HepG2 (cell line): ENCODE data around the gene MBD5.

ENCODE experiments used
- CBFB ChIP-seq: sonication (generic); formaldehyde crosslinking; IDR thresholded peaks from 2 replicates; pipeline ENCODE4 v1.4.0; 2020; ENCODE audit warnings: missing genetic modification reagents
- CBX2 ChIP-seq, 2 experiments: fragments of 200-600 bp in 1 of 2; sonication (generic); formaldehyde crosslinking in 1 of 2; IDR thresholded peaks; 2 replicates each; pipeline versions ENCODE4 v1.7.0 to v1.8.1; 2018 to 2022; ENCODE audit warnings: low read depth in 2 of 2, low read length in 1 of 2, mild to moderate bottlenecking in 1 of 2, missing genetic modification reagents in 1 of 2
- DMAP1 ChIP-seq: IDR thresholded peaks from 2 replicates; pipeline ENCODE4 v1.6.1; 2016
- HDAC2 ChIP-seq: sonication (generic); formaldehyde crosslinking; IDR thresholded peaks from 2 replicates; pipeline ENCODE4 v1.4.0; 2020; ENCODE audit warnings: missing genetic modification reagents
- PAWR ChIP-seq: sonication (generic); formaldehyde crosslinking; IDR thresholded peaks from 2 replicates; pipeline ENCODE4 v1.4.0; 2020; ENCODE audit warnings: missing genetic modification reagents, mild to moderate bottlenecking, borderline replicate concordance
- PAX8 ChIP-seq: sonication (generic); formaldehyde crosslinking; IDR thresholded peaks from 2 replicates; pipeline ENCODE4 v1.8.0; 2022; ENCODE audit warnings: mild to moderate bottlenecking, missing genetic modification reagents, borderline replicate concordance
- POLR2AphosphoS5 ChIP-seq: IDR thresholded peaks from 2 replicates; pipeline ENCODE4 v1.6.1; 2012; ENCODE audit warnings: low read depth, low read length
- SP140L ChIP-seq: sonication (generic); formaldehyde crosslinking; IDR thresholded peaks from 2 replicates; pipeline ENCODE4 v1.4.0; 2020; ENCODE audit warnings: missing genetic modification reagents, borderline replicate concordance
- ZC3H4 ChIP-seq: sonication (generic); formaldehyde crosslinking; IDR thresholded peaks from 2 replicates; pipeline ENCODE4 v1.4.0; 2020; ENCODE audit warnings: missing genetic modification reagents, borderline replicate concordance
- ZFP36L1 ChIP-seq: sonication (generic); formaldehyde crosslinking; IDR thresholded peaks from 2 replicates; pipeline ENCODE4 v1.8.0; 2022; ENCODE audit warnings: mild to moderate bottlenecking, missing genetic modification reagents, moderate library complexity
- ZNF768 ChIP-seq: sonication (generic); formaldehyde crosslinking; IDR thresholded peaks from 2 replicates; pipeline ENCODE4 v1.4.0; 2020; ENCODE audit warnings: missing genetic modification reagents
- TF ChIP-seq, protein P1 (sequence below): IDR thresholded peaks from 2 replicates; pipeline ENCODE4 v1.6.1; 2012; ENCODE audit warnings: low read depth, low read length, improper control_type of control experiment
- TF ChIP-seq, protein P2 (sequence below): IDR thresholded peaks from 2 replicates; pipeline ENCODE4 v1.6.1; 2016; ENCODE audit warnings: mild to moderate bottlenecking
- TF ChIP-seq, protein P3 (sequence below): IDR thresholded peaks from 2 replicates; pipeline ENCODE4 v1.6.1; 2018; ENCODE audit warnings: missing genetic modification reagents

DNA sequence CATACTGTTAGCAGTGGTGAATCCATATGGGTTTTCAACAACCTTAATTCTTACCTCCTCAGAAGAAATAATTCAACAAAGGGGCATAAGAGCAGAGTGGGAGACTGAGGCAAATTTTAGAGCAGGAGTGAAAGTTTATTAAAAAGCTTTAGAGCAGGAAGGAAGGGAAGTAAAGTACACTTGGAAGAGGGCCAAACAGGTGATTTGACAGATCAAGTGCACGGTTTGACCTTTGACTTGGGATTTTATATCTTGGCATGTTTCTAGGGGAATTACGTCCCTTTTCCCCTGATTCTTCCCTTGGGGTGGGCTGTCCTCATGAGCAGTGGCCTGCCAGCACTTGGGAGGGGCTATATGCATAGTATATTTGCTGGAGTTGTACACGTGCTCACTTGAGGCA lies 280.5 kb downstream of the MBD5 start:
- TF ChIP-seq, protein P1, sequence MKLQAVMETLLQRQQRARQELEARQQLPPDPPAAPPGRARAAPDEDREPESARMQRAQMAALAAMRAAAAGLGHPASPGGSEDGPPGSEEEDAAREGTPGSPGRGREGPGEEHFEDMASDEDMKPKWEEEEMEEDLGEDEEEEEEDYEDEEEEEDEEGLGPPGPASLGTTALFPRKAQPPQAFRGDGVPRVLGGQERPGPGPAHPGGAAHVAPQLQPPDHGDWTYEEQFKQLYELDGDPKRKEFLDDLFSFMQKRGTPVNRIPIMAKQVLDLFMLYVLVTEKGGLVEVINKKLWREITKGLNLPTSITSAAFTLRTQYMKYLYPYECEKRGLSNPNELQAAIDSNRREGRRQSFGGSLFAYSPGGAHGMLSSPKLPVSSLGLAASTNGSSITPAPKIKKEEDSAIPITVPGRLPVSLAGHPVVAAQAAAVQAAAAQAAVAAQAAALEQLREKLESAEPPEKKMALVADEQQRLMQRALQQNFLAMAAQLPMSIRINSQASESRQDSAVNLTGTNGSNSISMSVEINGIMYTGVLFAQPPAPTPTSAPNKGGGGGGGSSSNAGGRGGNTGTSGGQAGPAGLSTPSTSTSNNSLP: no peak
- TF ChIP-seq CBFB (CRISPR knock-in tag) (no peak), ZNF768 (CRISPR knock-in tag) (no peak), SP140L (CRISPR knock-in tag) (no peak), ZFP36L1 (no peak), DMAP1 (CRISPR knock-in tag) (no peak), CBX2 (IDR thresholded peaks at IDR 0.05; ENCODE audit: low read depth, low read length) (no peak), CBX2 (CRISPR knock-in tag; IDR thresholded peaks at IDR 0.05; ENCODE audit: low read depth) (no peak), HDAC2 (CRISPR knock-in tag) (no peak), ZC3H4 (no peak), PAWR (CRISPR knock-in tag) (no peak), POLR2AphosphoS5 (no peak), PAX8 (no peak)
- TF ChIP-seq, protein P2, sequence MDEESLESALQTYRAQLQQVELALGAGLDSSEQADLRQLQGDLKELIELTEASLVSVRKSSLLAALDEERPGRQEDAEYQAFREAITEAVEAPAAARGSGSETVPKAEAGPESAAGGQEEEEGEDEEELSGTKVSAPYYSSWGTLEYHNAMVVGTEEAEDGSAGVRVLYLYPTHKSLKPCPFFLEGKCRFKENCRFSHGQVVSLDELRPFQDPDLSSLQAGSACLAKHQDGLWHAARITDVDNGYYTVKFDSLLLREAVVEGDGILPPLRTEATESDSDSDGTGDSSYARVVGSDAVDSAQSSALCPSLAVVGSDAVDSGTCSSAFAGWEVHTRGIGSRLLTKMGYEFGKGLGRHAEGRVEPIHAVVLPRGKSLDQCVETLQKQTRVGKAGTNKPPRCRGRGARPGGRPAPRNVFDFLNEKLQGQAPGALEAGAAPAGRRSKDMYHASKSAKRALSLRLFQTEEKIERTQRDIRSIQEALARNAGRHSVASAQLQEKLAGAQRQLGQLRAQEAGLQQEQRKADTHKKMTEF (CRISPR knock-in tag): no peak
- TF ChIP-seq, protein P3, sequence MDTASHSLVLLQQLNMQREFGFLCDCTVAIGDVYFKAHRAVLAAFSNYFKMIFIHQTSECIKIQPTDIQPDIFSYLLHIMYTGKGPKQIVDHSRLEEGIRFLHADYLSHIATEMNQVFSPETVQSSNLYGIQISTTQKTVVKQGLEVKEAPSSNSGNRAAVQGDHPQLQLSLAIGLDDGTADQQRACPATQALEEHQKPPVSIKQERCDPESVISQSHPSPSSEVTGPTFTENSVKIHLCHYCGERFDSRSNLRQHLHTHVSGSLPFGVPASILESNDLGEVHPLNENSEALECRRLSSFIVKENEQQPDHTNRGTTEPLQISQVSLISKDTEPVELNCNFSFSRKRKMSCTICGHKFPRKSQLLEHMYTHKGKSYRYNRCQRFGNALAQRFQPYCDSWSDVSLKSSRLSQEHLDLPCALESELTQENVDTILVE (CRISPR knock-in tag): no peak
